GM10266 (cell line): ENCODE results near the gene SLAMF8.

ENCODE experiments used
- DNase-seq: peaks from one replicate; pipeline ENCODE4 v3.0.0; 2012; ENCODE audit errors: extremely low spot score
- CTCF ChIP-seq: IDR thresholded peaks from 2 replicates; pipeline ENCODE4 v1.5.1; 2012; ENCODE audit warnings: mild to moderate bottlenecking, low read depth; ENCODE audit not compliant: control insufficient read depth, insufficient read depth; ENCODE audit errors: missing control alignments

Gene SLAMF8

GRCh38 chr1:159828581-159829272 lies 2.1 kb downstream of the SLAMF8 start:
- TF ChIP-seq CTCF: no peak
- DNase-seq: no peak

GRCh38 chr1:159829273-159829634 lies 2.6 kb downstream of the SLAMF8 start:
- DNase-seq: peak; percentile 33

GRCh38 chr1:159829822-159830465 lies 3.3 kb downstream of the SLAMF8 start:
- no peak for TF ChIP-seq CTCF
- no peak for DNase-seq

More at GRCh38 chr1:159829273-159829634, 2.6 kb downstream of the SLAMF8 start:
- TF ChIP-seq CTCF: peak; percentile 39

DNA sequence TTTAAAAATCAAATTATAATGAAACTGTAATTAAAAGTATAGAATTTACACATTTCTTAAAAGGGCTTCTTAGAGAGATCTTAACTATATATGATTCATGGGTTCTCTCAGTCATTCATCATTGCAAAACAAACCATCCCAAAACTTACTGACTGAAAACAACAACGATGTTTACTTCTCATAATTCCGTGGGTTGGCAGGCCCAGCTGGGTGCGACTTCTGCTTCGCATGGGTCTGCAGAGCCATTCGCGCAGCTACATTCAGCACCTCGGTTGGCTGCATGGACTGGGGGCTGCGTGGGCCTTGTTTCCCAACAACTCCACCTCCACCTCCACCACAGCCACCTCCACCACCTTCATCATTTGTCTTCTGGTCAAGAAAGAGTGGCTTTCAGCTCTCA lies 4.0 kb downstream of the SLAMF8 start:
- no peak for TF ChIP-seq CTCF

DNA sequence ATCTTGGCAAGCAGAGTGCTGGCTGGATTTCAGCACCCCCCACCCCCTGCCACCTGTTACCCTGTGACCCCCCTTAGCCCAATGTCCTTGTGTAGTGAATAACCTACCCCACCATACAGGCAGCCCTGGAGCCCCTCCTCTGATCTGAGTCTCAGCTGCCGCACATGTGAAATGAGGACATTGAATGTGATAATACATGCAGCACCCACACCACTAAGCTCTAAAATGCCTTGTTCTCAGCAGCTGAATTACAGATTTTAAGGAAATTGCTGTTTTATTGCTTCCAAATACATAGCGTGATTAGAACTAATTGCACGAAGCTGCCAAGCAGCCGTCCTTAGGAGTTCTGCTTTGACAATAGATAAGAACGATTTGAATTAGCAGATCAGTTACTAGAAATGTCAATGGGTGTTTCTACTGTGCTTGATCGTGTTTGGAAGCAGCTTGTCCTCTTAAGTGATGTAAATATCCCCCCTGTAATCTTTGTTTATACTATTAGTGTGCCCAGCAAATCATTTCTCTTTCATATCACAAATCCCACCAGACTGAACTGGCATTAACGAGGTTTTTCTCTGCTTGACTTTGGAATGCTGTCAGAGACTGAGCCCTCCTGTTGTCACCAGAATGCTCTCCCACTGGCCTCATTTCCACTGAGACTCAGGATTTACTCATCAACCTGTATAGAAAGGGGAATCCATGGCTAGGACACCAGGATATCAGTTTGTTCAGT lies 4.9 kb downstream of the SLAMF8 start:
- DNase-seq: no peak
- no peak for TF ChIP-seq CTCF

More for the DNA sequence above, 4.0 kb downstream of the SLAMF8 start:
- no peak for DNase-seq

GRCh38 chr1:159832309-159832708 lies 5.6 kb downstream of the SLAMF8 start:
- TF ChIP-seq CTCF: no peak
- DNase-seq: no peak

GRCh38 chr1:159835356-159835755 lies 8.7 kb downstream of the SLAMF8 start:
- no peak for DNase-seq
- no peak for TF ChIP-seq CTCF
